ENCODE data around the gene OR10K2. TPM values are rescaled to one million over a fixed set of nuclear protein-coding genes. Genes with fewer than 3 reads are reported as not detected.
"Not testable (repeated sequence)": the region's sequence is repeated elsewhere in the genome, so short reads cannot be mapped to it uniquely, and the experiment has no call there.

OR10K2 gene
- not detected in 2 replicates for total RNA-seq

- DNase-seq (ENCODE audit: low read depth in 2 of 2) = no peak
Measured at GRCh38 chr1:158426137-158426536, at the start of gene OR10K2. OR10K2 (minus strand) TSS chr1:158426237; CDS start chr1:158420866, 5,371 bp downstream.

- no peak for DNase-seq (ENCODE audit: low read depth in 2 of 2)
Measured at GRCh38 chr1:158471920-158472319, 45.9 kb upstream of the OR10K2 start, which contains the start of gene OR10R2. OR10R2 (plus strand) TSS chr1:158472220; CDS start chr1:158472326, 106 bp downstream.

- no peak for DNase-seq (ENCODE audit: low read depth in 2 of 2)
Measured at GRCh38 chr1:158461534-158461933, 35.5 kb upstream of the OR10K2 start, which contains the start of gene OR10K1. OR10K1 (plus strand) TSS chr1:158461834; CDS start chr1:158465562, 3,728 bp downstream.

- DNase-seq (ENCODE audit: low read depth in 2 of 2) = no peak
Measured at GRCh38 chr1:158458263-158458662, 32.2 kb upstream of the OR10K2 start.

- no peak for DNase-seq (ENCODE audit: low read depth in 2 of 2)
Measured at GRCh38 chr1:158457246-158457645, 31.2 kb upstream of the OR10K2 start.

GRCh38 chr1:158454537-158454936, 28.5 kb upstream of the OR10K2 start:
- DNase-seq (ENCODE audit: low read depth in 2 of 2) = no peak

- no peak for DNase-seq (ENCODE audit: low read depth in 2 of 2)
Measured at GRCh38 chr1:158445376-158445775, 19.3 kb upstream of the OR10K2 start.

GRCh38 chr1:158434741-158435140, 8.7 kb upstream of the OR10K2 start:
- no peak for DNase-seq (ENCODE audit: low read depth in 2 of 2)

GRCh38 chr1:158430163-158430562, 4.1 kb upstream of the OR10K2 start:
- DNase-seq (ENCODE audit: low read depth in 2 of 2) = not testable (repeated sequence)

- DNase-seq (ENCODE audit: low read depth in 2 of 2) = no peak
Measured at GRCh38 chr1:158425027-158425426, 1.0 kb downstream of the OR10K2 start.

- no peak for DNase-seq (ENCODE audit: low read depth in 2 of 2)
Measured at GRCh38 chr1:158422212-158422611, 3.8 kb downstream of the OR10K2 start.

GRCh38 chr1:158417586-158417985, 8.5 kb downstream of the OR10K2 start:
- peak in 1 of 2 donors; percentile 2 for DNase-seq (ENCODE audit: low read depth in 2 of 2)

GRCh38 chr1:158414651-158415345, 11.2 kb downstream of the OR10K2 start:
- peak; percentile 30 to 77 for DNase-seq (ENCODE audit: low read depth in 2 of 2)

GRCh38 chr1:158407092-158407491, 18.9 kb downstream of the OR10K2 start:
- DNase-seq (ENCODE audit: low read depth in 2 of 2) = no peak

- no peak for DNase-seq (ENCODE audit: low read depth in 2 of 2)
Measured at GRCh38 chr1:158400871-158401270, 25.2 kb downstream of the OR10K2 start.

- DNase-seq (ENCODE audit: low read depth in 2 of 2) = no peak
Measured at GRCh38 chr1:158398818-158399514, 27.1 kb downstream of the OR10K2 start, which contains the start of gene OR10T2. OR10T2 (minus strand) TSS chr1:158399466; CDS start chr1:158399466, 0 bp downstream.

- DNase-seq (ENCODE audit: low read depth in 2 of 2) = no peak
Measured at GRCh38 chr1:158396646-158397045, 29.4 kb downstream of the OR10K2 start.

GRCh38 chr1:158393476-158393875, 32.6 kb downstream of the OR10K2 start:
- DNase-seq (ENCODE audit: low read depth in 2 of 2) = no peak

- no peak for DNase-seq (ENCODE audit: low read depth in 2 of 2)
Measured at GRCh38 chr1:158391099-158391498, 34.9 kb downstream of the OR10K2 start.

- DNase-seq (ENCODE audit: low read depth in 2 of 2) = no peak
Measured at GRCh38 chr1:158390331-158390730, 35.7 kb downstream of the OR10K2 start.

GRCh38 chr1:158374860-158375259, 51.2 kb downstream of the OR10K2 start:
- DNase-seq (ENCODE audit: low read depth in 2 of 2) = no peak

- not testable (repeated sequence) for DNase-seq (ENCODE audit: low read depth in 2 of 2)
Measured at GRCh38 chr1:158374101-158374500, 51.9 kb downstream of the OR10K2 start.
